HG03139 (cell line): ENCODE data around the gene APOF.
A peak's percentile ranks its signal among the peaks of the same experiment; 100 is the strongest.
"Not testable (repeated sequence)": the region's sequence is repeated elsewhere in the genome, so short reads cannot be mapped to it uniquely, and the experiment has no call there.

ENCODE experiments used
- ATAC-seq: cut with Tn5 transposase; IDR thresholded peaks from one replicate; pipeline ENCODE4 v1.9.1; 2021; ENCODE audit not compliant: unreplicated experiment

Gene APOF

GRCh38 chr12:56333679-56334489 is 28.8 kb downstream of the APOF start, which contains the start of gene PAN2:
Gene PAN2 (minus strand): TSS chr12:56334000. CDS start chr12:56333094, 906 bp downstream.
- ATAC-seq, result peak; percentile 90

DNA sequence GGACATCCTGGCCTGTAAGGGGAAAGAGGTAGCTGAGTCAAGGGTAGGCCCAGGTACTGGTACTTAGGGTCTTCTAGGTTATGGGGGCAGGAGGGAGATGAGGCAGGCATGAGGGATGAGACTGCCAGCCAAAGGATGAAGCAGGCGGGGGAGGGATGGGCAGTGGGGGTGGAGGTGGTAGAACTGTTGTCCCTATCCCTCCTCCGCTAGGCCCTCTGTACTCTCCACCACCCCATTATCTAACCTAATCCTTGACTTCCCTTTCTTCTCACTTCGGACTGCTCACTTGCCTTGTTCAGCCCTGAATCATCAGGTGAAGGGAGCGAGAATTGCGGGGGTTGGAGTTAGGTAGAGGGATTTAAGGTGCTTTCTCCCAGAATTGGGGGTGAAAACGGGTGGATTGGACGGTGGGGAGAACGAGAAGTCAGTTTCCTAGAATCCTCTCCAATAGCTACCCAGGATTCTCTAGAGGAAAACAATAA is 29.4 kb downstream of the APOF start:
- no peak for ATAC-seq

DNA sequence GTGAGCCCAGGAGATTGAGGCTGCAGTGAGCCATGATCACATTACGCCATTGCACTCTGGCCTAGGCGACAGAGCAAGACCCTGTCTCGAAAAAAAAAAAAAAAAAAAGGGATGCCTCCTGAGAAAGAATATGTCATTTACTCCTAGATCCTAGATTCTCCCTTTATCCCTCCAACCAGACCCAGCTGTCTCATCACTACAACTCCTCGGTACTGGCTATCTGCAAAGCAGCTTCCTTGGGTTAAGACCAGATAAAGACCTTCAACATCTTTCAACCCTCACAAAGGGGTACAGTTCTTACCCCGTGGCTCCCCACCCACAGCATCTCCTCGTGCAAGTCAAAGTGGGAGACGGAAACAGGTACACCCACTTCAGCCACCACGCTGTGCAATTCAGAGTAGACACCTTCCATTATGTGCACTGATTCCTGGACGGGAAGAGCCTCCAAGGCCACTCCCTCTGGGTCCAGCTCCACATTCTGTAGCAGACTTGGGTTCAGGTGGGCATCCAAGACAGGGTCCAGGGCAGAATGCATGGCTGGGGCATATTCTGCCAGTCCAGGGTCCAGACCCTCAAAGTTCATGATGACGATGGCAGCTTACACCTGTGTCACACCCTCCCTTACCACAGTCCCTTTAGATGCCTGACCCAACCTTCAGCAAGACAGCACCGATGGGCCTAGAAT is 30.0 kb downstream of the APOF start:
- no peak for ATAC-seq

DNA sequence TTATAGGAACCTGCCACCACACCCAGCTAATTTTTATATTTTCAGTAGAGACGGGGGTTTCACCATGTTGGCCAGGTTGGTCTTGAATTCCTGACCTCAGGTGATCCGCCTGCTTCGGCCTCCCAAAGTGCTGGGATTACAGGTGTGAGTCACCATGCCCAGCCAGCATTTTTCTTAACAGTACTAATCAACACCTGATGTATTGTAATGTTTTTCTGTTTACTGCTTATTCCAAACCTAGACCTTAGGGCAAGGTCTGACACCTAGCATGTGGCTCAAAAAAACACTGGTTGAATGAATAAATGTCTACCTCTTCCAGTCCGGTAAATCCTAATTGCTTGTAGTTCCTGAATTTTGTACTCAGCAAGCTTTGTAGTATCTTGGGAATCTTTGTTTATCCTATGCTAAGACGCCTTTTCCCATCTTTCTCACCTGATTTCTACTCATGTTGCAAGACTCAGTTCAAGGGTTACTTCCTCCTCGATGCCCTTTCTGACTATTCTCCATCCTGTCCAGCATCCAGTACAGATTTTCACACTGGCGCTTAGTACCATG is 31.6 kb downstream of the APOF start:
- ATAC-seq, result no peak

DNA sequence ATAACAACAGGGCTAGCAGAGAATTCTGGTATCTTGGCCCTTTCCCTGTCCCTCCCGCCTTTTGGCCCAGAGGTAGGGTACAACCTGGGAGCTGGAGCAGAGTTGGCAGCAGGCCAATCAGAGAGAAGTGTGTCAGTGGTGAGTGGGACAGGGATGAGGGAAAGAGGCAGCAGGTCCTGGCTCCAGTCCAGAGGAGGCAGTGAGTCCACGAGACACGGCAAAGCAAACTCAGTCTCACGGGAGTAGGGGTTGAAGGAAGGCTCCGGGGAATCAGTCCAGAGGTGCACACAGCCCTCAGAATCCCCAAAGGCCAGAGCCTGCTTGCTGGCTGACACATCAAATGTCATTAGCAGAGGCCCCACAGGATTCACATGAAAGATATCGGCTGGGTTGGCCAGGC is 36.1 kb downstream of the APOF start:
- no peak for ATAC-seq

DNA sequence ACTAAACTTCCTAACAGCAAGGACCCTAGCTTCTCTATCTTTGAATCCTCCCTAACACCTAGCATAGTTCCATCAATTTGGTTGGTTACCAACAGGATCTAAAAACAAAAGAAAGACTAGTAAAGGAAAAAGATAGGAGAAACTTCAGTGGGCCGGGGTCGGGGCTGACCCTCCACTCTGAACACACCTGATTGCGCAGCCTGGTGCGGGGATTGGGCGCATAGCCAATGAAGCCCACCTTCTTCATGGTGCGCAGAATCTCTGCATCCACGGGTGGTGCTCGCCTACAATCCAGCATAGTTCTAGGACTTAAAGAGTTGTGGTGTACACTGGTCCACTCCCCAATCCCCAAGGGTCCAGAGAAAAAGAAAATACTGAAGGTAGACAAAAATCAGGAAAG is 36.5 kb downstream of the APOF start:
- ATAC-seq, result no peak

GRCh38 chr12:56324206-56324605 is 38.5 kb downstream of the APOF start:
- no peak for ATAC-seq

DNA sequence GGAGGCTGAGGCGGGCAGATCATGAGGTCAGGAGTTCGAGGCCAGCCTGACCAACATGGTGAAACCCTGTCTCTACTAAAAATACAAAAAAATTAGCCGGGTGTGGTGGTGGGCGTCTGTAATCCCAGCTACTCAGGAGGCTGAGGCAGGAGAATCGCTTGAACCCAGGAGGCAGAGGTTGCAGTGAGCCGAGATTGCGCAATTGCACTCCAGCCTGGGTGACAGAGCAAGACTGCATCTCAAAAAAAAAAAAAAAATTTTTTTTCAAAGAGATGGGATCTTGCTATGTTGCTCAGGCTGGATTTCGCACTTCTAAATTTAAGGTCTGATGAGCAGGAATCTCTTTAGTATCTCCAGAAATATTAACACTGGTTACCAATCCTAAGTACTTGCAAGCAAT is 41.0 kb downstream of the APOF start:
- ATAC-seq, result not testable (repeated sequence)

GRCh38 chr12:56321027-56321426 is 41.6 kb downstream of the APOF start:
- no peak for ATAC-seq

GRCh38 chr12:56317675-56318074 is 45.0 kb downstream of the APOF start:
- no peak for ATAC-seq

GRCh38 chr12:56315622-56316473 is 46.8 kb downstream of the APOF start, which contains the start of gene CNPY2:
Gene CNPY2 (minus strand): TSS chr12:56315988. CDS start chr12:56315217, 771 bp downstream.
- peak; percentile 88 for ATAC-seq

- no peak for ATAC-seq
These were observed 47.4 kb downstream of the APOF start for GRCh38 chr12:56315249-56315621.

- no peak for ATAC-seq
These were observed 51.7 kb downstream of the APOF start for GRCh38 chr12:56311003-56311402.
